Neural cell (in vitro differentiated cells): ENCODE results near the gene CCL15. TPM values are rescaled to one million over a fixed set of nuclear protein-coding genes. Genes with fewer than 3 reads are reported as not detected.

Source experiments
- H2AFZ ChIP-seq: fragments of 200-600, 300-800 bp; sonication (generic), shearing (Covaris generic); 2 replicates; pipeline ENCODE4 v1.6.0; 2014; ENCODE audit warnings: low read depth, mild to moderate bottlenecking, antibody characterized with exemption, low read length, moderate library complexity
- H3F3A ChIP-seq: fragments of 200-600 bp; shearing (Covaris generic); 2 replicates; pipeline ENCODE4 v1.6.1; 2016; ENCODE audit warnings: mild to moderate bottlenecking, moderate library complexity, mixed read lengths, antibody characterized with exemption, low read length; ENCODE audit not compliant: insufficient read depth, poor library complexity, severe bottlenecking
- H3K27ac ChIP-seq: fragments of 200-600, 300-800 bp; sonication (generic), shearing (Covaris generic); 2 replicates; pipeline ENCODE4 v1.5.1; 2014; ENCODE audit warnings: mild to moderate bottlenecking, low read length, moderate library complexity
- H3K27me3 ChIP-seq: fragments of 300-800, 200-600 bp; sonication (generic), shearing (Covaris generic); 2 replicates; pipeline ENCODE4 v1.6.0; 2014; ENCODE audit warnings: mild to moderate bottlenecking, low read depth, low read length, moderate library complexity; ENCODE audit not compliant: insufficient read depth
- H3K36me3 ChIP-seq: fragments of 300-800, 200-600 bp; sonication (generic), shearing (Covaris generic); 2 replicates; pipeline ENCODE4 v1.5.1; 2014; ENCODE audit warnings: mild to moderate bottlenecking, antibody characterized with exemption, low read length, moderate library complexity; ENCODE audit not compliant: insufficient read depth
- H3K4me2 ChIP-seq: fragments of 300-800, 200-600 bp; sonication (generic), shearing (Covaris generic); 2 replicates; pipeline ENCODE4 v1.6.0; 2014; ENCODE audit warnings: mild to moderate bottlenecking, low read length
- H3K4me3 ChIP-seq: fragments of 300-800, 200-600 bp; sonication (generic), shearing (Covaris generic); 2 replicates; pipeline ENCODE4 v1.5.1; 2014; ENCODE audit warnings: mild to moderate bottlenecking, low read length, moderate library complexity
- H3K79me2 ChIP-seq: fragments of 200-600 bp; shearing (Covaris generic); replicated peaks from 2 replicates; pipeline ENCODE4 v1.6.0; 2014; ENCODE audit warnings: mild to moderate bottlenecking, low read length, moderate library complexity; ENCODE audit not compliant: insufficient read depth
- H3K9ac ChIP-seq: fragments of 300-800, 200-600 bp; sonication (generic), shearing (Covaris generic); 2 replicates; pipeline ENCODE4 v1.6.1; 2016; ENCODE audit warnings: mild to moderate bottlenecking, low read length, mixed read lengths
- H3K9me2 ChIP-seq: fragments of 200-600 bp; shearing (Covaris generic); 2 replicates; pipeline ENCODE4 v1.6.1; 2016; ENCODE audit warnings: mild to moderate bottlenecking, low read length, mixed read lengths; ENCODE audit not compliant: insufficient read depth
- H3K9me3 ChIP-seq: fragments of 200-600, 300-800 bp; sonication (generic), shearing (Covaris generic); 2 replicates; pipeline ENCODE4 v1.6.1; 2016; ENCODE audit warnings: mild to moderate bottlenecking, mixed run types, low read length, moderate library complexity, mixed read lengths
- H4K20me1 ChIP-seq: fragments of 200-600 bp; shearing (Covaris generic); 2 replicates; pipeline ENCODE4 v1.6.1; 2016; ENCODE audit warnings: mild to moderate bottlenecking, mixed run types; ENCODE audit not compliant: insufficient read depth
- EP300 ChIP-seq: fragments of 450-650 bp; conservative IDR thresholded peaks from 2 replicates; pipeline ENCODE4 v1.6.1; 2014; ENCODE audit warnings: antibody characterized with exemption, mild to moderate bottlenecking, moderate library complexity; ENCODE audit not compliant: poor library complexity, severe bottlenecking
- EZH2 ChIP-seq: fragments of 200-600, 300-800 bp; shearing (Covaris generic), sonication (generic); IDR thresholded peaks from 2 replicates; pipeline ENCODE4 v1.6.1; 2014; ENCODE audit warnings: antibody characterized with exemption, low read length, borderline replicate concordance, mild to moderate bottlenecking; ENCODE audit not compliant: insufficient read depth, poor library complexity, severe bottlenecking
- MXI1 ChIP-seq: fragments of 450-650 bp; conservative IDR thresholded peaks from 2 replicates; pipeline ENCODE4 v1.6.1; 2014; ENCODE audit warnings: antibody characterized with exemption, mild to moderate bottlenecking; ENCODE audit not compliant: poor library complexity, severe bottlenecking
- POLR2AphosphoS5 ChIP-seq: IDR thresholded peaks from 2 replicates; pipeline ENCODE4 v1.6.1; 2012
- RAD21 ChIP-seq: fragments of 450-650 bp; conservative IDR thresholded peaks from 2 replicates; pipeline ENCODE4 v1.6.1; 2014; ENCODE audit warnings: antibody characterized with exemption, mild to moderate bottlenecking, moderate library complexity
- SMC3 ChIP-seq: fragments of 450-650 bp; conservative IDR thresholded peaks from 2 replicates; pipeline ENCODE4 v1.6.1; 2014; ENCODE audit warnings: antibody characterized with exemption, mild to moderate bottlenecking, moderate library complexity; ENCODE audit not compliant: poor library complexity
- TAF1 ChIP-seq: IDR thresholded peaks from 2 replicates; pipeline ENCODE4 v1.6.1; 2012; ENCODE audit warnings: low read depth
- polyA plus RNA-seq: library from polyadenylated mRNA; depleted of rRNA; stranded (reverse); fragments of >200 nt; gene quantifications from 2 replicates; pipeline ENCODE4 v1.2.3, GENCODE V29; 2014
- TF ChIP-seq, protein P1 (sequence below): fragments of 450-650 bp; IDR thresholded peaks from 2 replicates; pipeline ENCODE4 v1.5.1; 2014; ENCODE audit warnings: antibody characterized with exemption, mild to moderate bottlenecking, moderate library complexity; ENCODE audit not compliant: poor library complexity, severe bottlenecking
- TF ChIP-seq, protein P2 (sequence below): IDR thresholded peaks from 2 replicates; pipeline ENCODE4 v1.6.1; 2012; ENCODE audit warnings: borderline replicate concordance

Gene CCL15
- polyA plus RNA-seq, 1 donor from 2014 or later = not detected

DNA sequence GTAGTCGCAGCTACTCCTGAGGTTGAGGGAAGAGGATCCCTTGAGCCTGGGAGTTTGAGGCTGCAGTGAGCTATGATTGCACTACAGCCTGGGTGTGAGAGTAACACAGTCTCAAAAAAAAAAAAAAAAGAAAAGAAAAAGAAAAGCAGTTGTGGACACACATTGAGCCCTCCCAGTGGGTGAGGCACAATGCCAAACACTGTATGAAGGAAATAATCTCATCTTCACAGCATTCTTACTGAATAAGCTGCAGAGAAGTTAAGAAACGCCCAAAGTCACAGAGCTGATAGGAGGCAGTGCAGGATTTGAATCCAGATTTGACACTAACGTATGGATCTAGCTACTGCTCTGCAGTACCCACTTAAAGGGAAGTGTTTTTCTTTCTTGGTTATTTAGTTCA, 52.0 kb downstream of the CCL15 start:
- Histone ChIP-seq H3F3A (no peaks in the 10 kb centered on the region), H3K27ac (no peak overlapping the region), H3K9me3 (no peaks in the 10 kb centered on the region), H3K27me3 (no peaks in the 10 kb centered on the region), H3K4me2 (no peak overlapping the region), H3K36me3 (no peaks in the 10 kb centered on the region), H2AFZ (no peak overlapping the region), H3K79me2 (no peaks in the 10 kb centered on the region), H4K20me1 (no peaks in the 10 kb centered on the region), H3K9me2 (no peaks in the 10 kb centered on the region), H3K9ac (no peak overlapping the region), H3K4me3 (no peak overlapping the region)
- TF ChIP-seq, protein P1, sequence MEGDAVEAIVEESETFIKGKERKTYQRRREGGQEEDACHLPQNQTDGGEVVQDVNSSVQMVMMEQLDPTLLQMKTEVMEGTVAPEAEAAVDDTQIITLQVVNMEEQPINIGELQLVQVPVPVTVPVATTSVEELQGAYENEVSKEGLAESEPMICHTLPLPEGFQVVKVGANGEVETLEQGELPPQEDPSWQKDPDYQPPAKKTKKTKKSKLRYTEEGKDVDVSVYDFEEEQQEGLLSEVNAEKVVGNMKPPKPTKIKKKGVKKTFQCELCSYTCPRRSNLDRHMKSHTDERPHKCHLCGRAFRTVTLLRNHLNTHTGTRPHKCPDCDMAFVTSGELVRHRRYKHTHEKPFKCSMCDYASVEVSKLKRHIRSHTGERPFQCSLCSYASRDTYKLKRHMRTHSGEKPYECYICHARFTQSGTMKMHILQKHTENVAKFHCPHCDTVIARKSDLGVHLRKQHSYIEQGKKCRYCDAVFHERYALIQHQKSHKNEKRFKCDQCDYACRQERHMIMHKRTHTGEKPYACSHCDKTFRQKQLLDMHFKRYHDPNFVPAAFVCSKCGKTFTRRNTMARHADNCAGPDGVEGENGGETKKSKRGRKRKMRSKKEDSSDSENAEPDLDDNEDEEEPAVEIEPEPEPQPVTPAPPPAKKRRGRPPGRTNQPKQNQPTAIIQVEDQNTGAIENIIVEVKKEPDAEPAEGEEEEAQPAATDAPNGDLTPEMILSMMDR = no peak
- no peak for TF ChIP-seq EZH2
- no peak for TF ChIP-seq SMC3
- TF ChIP-seq MXI1 = no peak
- TF ChIP-seq EP300 = no peak
- TF ChIP-seq POLR2AphosphoS5 = no peak
- TF ChIP-seq, protein P2, sequence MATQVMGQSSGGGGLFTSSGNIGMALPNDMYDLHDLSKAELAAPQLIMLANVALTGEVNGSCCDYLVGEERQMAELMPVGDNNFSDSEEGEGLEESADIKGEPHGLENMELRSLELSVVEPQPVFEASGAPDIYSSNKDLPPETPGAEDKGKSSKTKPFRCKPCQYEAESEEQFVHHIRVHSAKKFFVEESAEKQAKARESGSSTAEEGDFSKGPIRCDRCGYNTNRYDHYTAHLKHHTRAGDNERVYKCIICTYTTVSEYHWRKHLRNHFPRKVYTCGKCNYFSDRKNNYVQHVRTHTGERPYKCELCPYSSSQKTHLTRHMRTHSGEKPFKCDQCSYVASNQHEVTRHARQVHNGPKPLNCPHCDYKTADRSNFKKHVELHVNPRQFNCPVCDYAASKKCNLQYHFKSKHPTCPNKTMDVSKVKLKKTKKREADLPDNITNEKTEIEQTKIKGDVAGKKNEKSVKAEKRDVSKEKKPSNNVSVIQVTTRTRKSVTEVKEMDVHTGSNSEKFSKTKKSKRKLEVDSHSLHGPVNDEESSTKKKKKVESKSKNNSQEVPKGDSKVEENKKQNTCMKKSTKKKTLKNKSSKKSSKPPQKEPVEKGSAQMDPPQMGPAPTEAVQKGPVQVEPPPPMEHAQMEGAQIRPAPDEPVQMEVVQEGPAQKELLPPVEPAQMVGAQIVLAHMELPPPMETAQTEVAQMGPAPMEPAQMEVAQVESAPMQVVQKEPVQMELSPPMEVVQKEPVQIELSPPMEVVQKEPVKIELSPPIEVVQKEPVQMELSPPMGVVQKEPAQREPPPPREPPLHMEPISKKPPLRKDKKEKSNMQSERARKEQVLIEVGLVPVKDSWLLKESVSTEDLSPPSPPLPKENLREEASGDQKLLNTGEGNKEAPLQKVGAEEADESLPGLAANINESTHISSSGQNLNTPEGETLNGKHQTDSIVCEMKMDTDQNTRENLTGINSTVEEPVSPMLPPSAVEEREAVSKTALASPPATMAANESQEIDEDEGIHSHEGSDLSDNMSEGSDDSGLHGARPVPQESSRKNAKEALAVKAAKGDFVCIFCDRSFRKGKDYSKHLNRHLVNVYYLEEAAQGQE = no peak
- no peak for TF ChIP-seq RAD21
- no peak for TF ChIP-seq TAF1

DNA sequence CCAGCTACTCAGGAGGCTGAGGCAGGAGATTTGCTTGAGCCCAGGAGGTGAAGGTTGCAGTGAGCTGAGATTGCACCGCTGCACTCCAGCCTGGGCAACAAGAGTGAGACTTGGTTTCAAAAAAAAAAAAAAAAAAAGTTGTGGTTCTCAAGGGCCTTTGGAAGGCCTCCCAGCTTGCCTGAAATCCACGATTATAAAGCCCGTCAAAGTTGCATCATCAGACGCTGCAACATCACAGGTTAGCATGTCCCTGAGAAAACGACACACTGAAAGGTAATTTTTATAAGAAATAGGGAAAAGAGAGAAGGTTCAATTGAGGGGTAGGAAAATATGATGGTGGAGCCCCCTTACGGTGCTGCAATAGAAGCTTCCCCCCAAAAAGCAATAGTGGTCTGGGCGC, 53.3 kb downstream of the CCL15 start:
- no peak for TF ChIP-seq EP300
- TF ChIP-seq, protein P1 = no peak
- no peak for TF ChIP-seq RAD21
- TF ChIP-seq EZH2 = no peak
- TF ChIP-seq TAF1 = no peak
- TF ChIP-seq, protein P2 = no peak
- TF ChIP-seq POLR2AphosphoS5 = no peak
- no peak for TF ChIP-seq MXI1
- Histone ChIP-seq H3K36me3 (no peaks in the 10 kb centered on the region), H3K9me2 (no peaks in the 10 kb centered on the region), H4K20me1 (no peaks in the 10 kb centered on the region), H3K27ac (no peak overlapping the region), H3K27me3 (no peaks in the 10 kb centered on the region), H3K79me2 (no peaks in the 10 kb centered on the region), H3K9ac (no peak overlapping the region), H3K4me3 (no peak overlapping the region), H3F3A (no peaks in the 10 kb centered on the region), H3K9me3 (no peaks in the 10 kb centered on the region), H3K4me2 (no peak overlapping the region), H2AFZ (no peak overlapping the region)
